ENCODE results near the gene PDE6D. TPM values are rescaled to one million over a fixed set of nuclear protein-coding genes. Genes with fewer than 3 reads are reported as not detected.

Gene PDE6D
- total and polyA plus RNA-seq, 2 donors (not counting 1 experiment from before 2014, with no cell fraction given) = 31.9 to 36.5 TPM

- intact Hi-C loops (cut with micrococcal nuclease) = no loop called here
- ChIA-PET POLR2A (interaction anchor here (0.7 kb wide), 1 partner anchor 309 kb away, joined by 14 read pairs; no protein-coding TSS in a partner anchor), CTCF (no interaction called here)
- ATAC-seq (ENCODE audit: low read depth) = no peak
- no peaks in the 10 kb centered on the region for H3K9me3 Mint-ChIP-seq (ENCODE audit: insufficient read depth)
- Histone ChIP-seq H2AFZ (ENCODE audit: insufficient read depth, low read depth, low read length, poor library complexity, severe bottlenecking) (no peak overlapping the region), H3K9ac (ENCODE audit: low read length) (no peak overlapping the region), H3K4me2 (replicated peaks; ENCODE audit: low read depth, low read length, poor library complexity, severe bottlenecking) (no peak overlapping the region), H3K36me3 (replicated peaks in 1 of 2; ENCODE audit: control extremely low read depth in 1 of 2, control insufficient read depth in 1 of 2, extremely low read depth in 1 of 2, insufficient read depth in 2 of 2, low read length in 1 of 2) (no peaks in the 10 kb centered on the region), H3K79me2 (ENCODE audit: control insufficient read depth, insufficient read depth, low read length) (peaks cover 25% of the 10 kb centered on the region), H3K27me3 (replicated peaks in 1 of 4; ENCODE audit: control extremely low read depth in 1 of 4, control insufficient read depth in 3 of 4, insufficient read depth in 4 of 4, low read length in 3 of 4) (no peaks in the 10 kb centered on the region), H3K27ac (ENCODE audit: low read length in 2 of 2) (no peak overlapping the region), H3K4me3 (ENCODE audit: control extremely low read depth in 1 of 5, extremely low read depth in 1 of 5, insufficient read depth in 1 of 5, low read depth in 2 of 5, low read length in 4 of 5) (no peak overlapping the region), H4K20me1 (ENCODE audit: control insufficient read depth, insufficient read depth, low read length, poor library complexity, severe bottlenecking) (no peaks in the 10 kb centered on the region), H3K4me1 (ENCODE audit: control insufficient read depth in 2 of 2, insufficient read depth in 2 of 2, low read length in 2 of 2) (no peaks in the 10 kb centered on the region), H3K9me3 (ENCODE audit: control extremely low read depth in 1 of 3, control insufficient read depth in 2 of 3, insufficient read depth in 1 of 3, low read length in 2 of 3) (no peaks in the 10 kb centered on the region)
- H3K27ac Mint-ChIP-seq = no peak overlapping the region
- no peak overlapping the region for H3K4me3 Mint-ChIP-seq
- WGBS (ENCODE audit: insufficient coverage) = 86% methylated on average over 1 of the region's 2 CpGs
- no peaks in the 10 kb centered on the region for H3K27me3 Mint-ChIP-seq
- H3K4me1 Mint-ChIP-seq = peaks cover 4% of the 10 kb centered on the region
- TF ChIP-seq, protein P1, sequence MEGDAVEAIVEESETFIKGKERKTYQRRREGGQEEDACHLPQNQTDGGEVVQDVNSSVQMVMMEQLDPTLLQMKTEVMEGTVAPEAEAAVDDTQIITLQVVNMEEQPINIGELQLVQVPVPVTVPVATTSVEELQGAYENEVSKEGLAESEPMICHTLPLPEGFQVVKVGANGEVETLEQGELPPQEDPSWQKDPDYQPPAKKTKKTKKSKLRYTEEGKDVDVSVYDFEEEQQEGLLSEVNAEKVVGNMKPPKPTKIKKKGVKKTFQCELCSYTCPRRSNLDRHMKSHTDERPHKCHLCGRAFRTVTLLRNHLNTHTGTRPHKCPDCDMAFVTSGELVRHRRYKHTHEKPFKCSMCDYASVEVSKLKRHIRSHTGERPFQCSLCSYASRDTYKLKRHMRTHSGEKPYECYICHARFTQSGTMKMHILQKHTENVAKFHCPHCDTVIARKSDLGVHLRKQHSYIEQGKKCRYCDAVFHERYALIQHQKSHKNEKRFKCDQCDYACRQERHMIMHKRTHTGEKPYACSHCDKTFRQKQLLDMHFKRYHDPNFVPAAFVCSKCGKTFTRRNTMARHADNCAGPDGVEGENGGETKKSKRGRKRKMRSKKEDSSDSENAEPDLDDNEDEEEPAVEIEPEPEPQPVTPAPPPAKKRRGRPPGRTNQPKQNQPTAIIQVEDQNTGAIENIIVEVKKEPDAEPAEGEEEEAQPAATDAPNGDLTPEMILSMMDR (IDR thresholded peaks at IDR 0.05) = no peak
- no peak for TF ChIP-seq EZH2 (IDR thresholded peaks at IDR 0.05; ENCODE audit: borderline replicate concordance, insufficient read depth, low read depth, low read length, poor library complexity, severe bottlenecking)
- no peak for DNase-seq
Measured at GRCh38 chr2:231761735-231762134, 19.3 kb downstream of the PDE6D start.

GRCh38 chr2:231752061-231752460 is 29.0 kb downstream of the PDE6D start:
- Histone ChIP-seq H3K27ac (ENCODE audit: low read length in 2 of 2) (no peak overlapping the region), H3K27me3 (replicated peaks in 1 of 4; ENCODE audit: control extremely low read depth in 1 of 4, control insufficient read depth in 3 of 4, insufficient read depth in 4 of 4, low read length in 3 of 4) (no peaks in the 10 kb centered on the region), H2AFZ (ENCODE audit: insufficient read depth, low read depth, low read length, poor library complexity, severe bottlenecking) (no peak overlapping the region), H3K36me3 (replicated peaks in 1 of 2; ENCODE audit: control extremely low read depth in 1 of 2, control insufficient read depth in 1 of 2, extremely low read depth in 1 of 2, insufficient read depth in 2 of 2, low read length in 1 of 2) (no peaks in the 10 kb centered on the region), H3K9me3 (ENCODE audit: control extremely low read depth in 1 of 3, control insufficient read depth in 2 of 3, insufficient read depth in 1 of 3, low read length in 2 of 3) (no peaks in the 10 kb centered on the region), H3K4me3 (ENCODE audit: control extremely low read depth in 1 of 5, extremely low read depth in 1 of 5, insufficient read depth in 1 of 5, low read depth in 2 of 5, low read length in 4 of 5) (no peak overlapping the region), H4K20me1 (ENCODE audit: control insufficient read depth, insufficient read depth, low read length, poor library complexity, severe bottlenecking) (no peaks in the 10 kb centered on the region), H3K4me1 (ENCODE audit: control insufficient read depth in 2 of 2, insufficient read depth in 2 of 2, low read length in 2 of 2) (no peaks in the 10 kb centered on the region), H3K4me2 (replicated peaks; ENCODE audit: low read depth, low read length, poor library complexity, severe bottlenecking) (no peak overlapping the region), H3K9ac (ENCODE audit: low read length) (no peak overlapping the region), H3K79me2 (ENCODE audit: control insufficient read depth, insufficient read depth, low read length) (no peaks in the 10 kb centered on the region)
- ChIA-PET CTCF (no interaction called here), POLR2A (no interaction called here)
- Mint-ChIP-seq H3K27me3 (no peaks in the 10 kb centered on the region), H3K4me1 (no peaks in the 10 kb centered on the region), H3K4me3 (no peak overlapping the region), H3K27ac (no peak overlapping the region), H3K9me3 (ENCODE audit: insufficient read depth) (no peaks in the 10 kb centered on the region)
- no peak for TF ChIP-seq EZH2 (IDR thresholded peaks at IDR 0.05; ENCODE audit: borderline replicate concordance, insufficient read depth, low read depth, low read length, poor library complexity, severe bottlenecking)
- TF ChIP-seq, protein P1 (IDR thresholded peaks at IDR 0.05) = no peak
- intact Hi-C loops (cut with micrococcal nuclease) = no loop called here
- DNase-seq = no peak
- WGBS (ENCODE audit: insufficient coverage) = no CpG with 5 or more reads among the region's 2 CpGs
- ATAC-seq (ENCODE audit: low read depth) = no peak
